ENCODE data around the gene IFNAR1.
A peak's percentile ranks its signal among the peaks of the same experiment; 100 is the strongest.
"Not testable (repeated sequence)": the region's sequence is repeated elsewhere in the genome, so short reads cannot be mapped to it uniquely, and the experiment has no call there.

Gene IFNAR1

GRCh38 chr21:33377221-33377920 lies 52.6 kb downstream of the IFNAR1 start:
- no peak for DNase-seq (ENCODE audit: low read depth)

- DNase-seq (ENCODE audit: low read depth), result no peak
Observed at GRCh38 chr21:33378081-33378480, 53.3 kb downstream of the IFNAR1 start.

- DNase-seq (ENCODE audit: low read depth), result not testable (repeated sequence)
Observed at GRCh38 chr21:33379934-33380333, 55.2 kb downstream of the IFNAR1 start.

GRCh38 chr21:33380483-33380998 lies 55.8 kb downstream of the IFNAR1 start:
- peak; percentile 70 for DNase-seq (ENCODE audit: low read depth)

- DNase-seq (ENCODE audit: low read depth), result not testable (repeated sequence)
Observed at GRCh38 chr21:33381381-33381780, 56.6 kb downstream of the IFNAR1 start.

- DNase-seq (ENCODE audit: low read depth), result peak; percentile 51
Observed at GRCh38 chr21:33383056-33383888, 58.5 kb downstream of the IFNAR1 start.

- DNase-seq (ENCODE audit: low read depth), result no peak
Observed at GRCh38 chr21:33384841-33385331, 60.1 kb downstream of the IFNAR1 start.

- no peak for DNase-seq (ENCODE audit: low read depth)
Observed at GRCh38 chr21:33386222-33386784, 61.5 kb downstream of the IFNAR1 start.

GRCh38 chr21:33387294-33387693 lies 62.5 kb downstream of the IFNAR1 start:
- no peak for DNase-seq (ENCODE audit: low read depth)

- DNase-seq (ENCODE audit: low read depth), result no peak
Observed at GRCh38 chr21:33388188-33388587, 63.4 kb downstream of the IFNAR1 start.

- no peak for DNase-seq (ENCODE audit: low read depth)
Observed at GRCh38 chr21:33390479-33390878, 65.7 kb downstream of the IFNAR1 start.

- DNase-seq (ENCODE audit: low read depth), result no peak
Observed at GRCh38 chr21:33391656-33392055, 66.9 kb downstream of the IFNAR1 start.

GRCh38 chr21:33392284-33392985 lies 67.7 kb downstream of the IFNAR1 start:
- DNase-seq (ENCODE audit: low read depth), result no peak

GRCh38 chr21:33393348-33393747 lies 68.6 kb downstream of the IFNAR1 start:
- DNase-seq (ENCODE audit: low read depth), result no peak

- DNase-seq (ENCODE audit: low read depth), result no peak
Observed at GRCh38 chr21:33394260-33394659, 69.5 kb downstream of the IFNAR1 start.

GRCh38 chr21:33395891-33396331 lies 71.1 kb downstream of the IFNAR1 start:
- DNase-seq (ENCODE audit: low read depth), result no peak

GRCh38 chr21:33396436-33396835 lies 71.7 kb downstream of the IFNAR1 start:
- DNase-seq (ENCODE audit: low read depth), result no peak

- DNase-seq (ENCODE audit: low read depth), result no peak
Observed at GRCh38 chr21:33396951-33397350, 72.2 kb downstream of the IFNAR1 start.

GRCh38 chr21:33397717-33398116 lies 72.9 kb downstream of the IFNAR1 start:
- no peak for DNase-seq (ENCODE audit: low read depth)

GRCh38 chr21:33398361-33398760 lies 73.6 kb downstream of the IFNAR1 start:
- DNase-seq (ENCODE audit: low read depth), result no peak

GRCh38 chr21:33401630-33401992 lies 76.8 kb downstream of the IFNAR1 start:
- DNase-seq (ENCODE audit: low read depth), result no peak
